Hepatocyte (in vitro differentiated cells): ENCODE data around the gene SCGB1C2. TPM values are rescaled to one million over a fixed set of nuclear protein-coding genes. Genes with fewer than 3 reads are reported as not detected.
A peak's percentile ranks its signal among the peaks of the same experiment; 100 is the strongest.
"Not testable (repeated sequence)": the region's sequence is repeated elsewhere in the genome, so short reads cannot be mapped to it uniquely, and the experiment has no call there.

Source experiments
- DNase-seq: peaks from one replicate; pipeline ENCODE4 v3.0.0-alpha.2; 2016; ENCODE audit warnings: low spot score
- H2AFZ ChIP-seq: fragments of 200-600 bp; sonication (generic); 2 replicates; pipeline ENCODE4 v1.6.0; 2016; ENCODE audit warnings: antibody characterized with exemption, mild to moderate bottlenecking
- H3K27ac ChIP-seq: fragments of 200-600 bp; sonication (generic); 2 replicates; pipeline ENCODE4 v1.5.1; 2016; ENCODE audit warnings: mild to moderate bottlenecking
- H3K27me3 ChIP-seq: fragments of 200-600 bp; sonication (generic); 2 replicates; pipeline ENCODE4 v1.6.1; 2016
- H3K36me3 ChIP-seq: fragments of 200-600 bp; sonication (generic); replicated peaks from 2 replicates; pipeline ENCODE4 v1.5.1; 2016; ENCODE audit warnings: low read depth; ENCODE audit not compliant: insufficient read depth
- H3K4me1 ChIP-seq: fragments of 200-600 bp; sonication (generic); 2 replicates; pipeline ENCODE4 v1.5.1; 2016; ENCODE audit warnings: mild to moderate bottlenecking, moderate library complexity; ENCODE audit not compliant: insufficient read depth
- H3K4me2 ChIP-seq: fragments of 200-600 bp; sonication (generic); 2 replicates; pipeline ENCODE4 v1.6.0; 2016
- H3K4me3 ChIP-seq: fragments of 200-600 bp; sonication (generic); 2 replicates; pipeline ENCODE4 v1.5.1; 2016; ENCODE audit warnings: mild to moderate bottlenecking
- H3K79me2 ChIP-seq: fragments of 200-600 bp; sonication (generic); 2 replicates; pipeline ENCODE4 v1.6.0; 2017; ENCODE audit warnings: mild to moderate bottlenecking
- H3K9me2 ChIP-seq: fragments of 200-600 bp; sonication (generic); replicated peaks from 2 replicates; pipeline ENCODE4 v1.6.0; 2017; ENCODE audit warnings: mild to moderate bottlenecking; ENCODE audit not compliant: insufficient read depth
- H3K9me3 ChIP-seq: fragments of 200-600 bp; sonication (generic); 2 replicates; pipeline ENCODE4 v1.5.1; 2016; ENCODE audit warnings: low read depth, mild to moderate bottlenecking
- H4K20me1 ChIP-seq: fragments of 200-600 bp; sonication (generic); 2 replicates; pipeline ENCODE4 v1.6.0; 2016; ENCODE audit warnings: mild to moderate bottlenecking; ENCODE audit not compliant: insufficient read depth, poor library complexity, severe bottlenecking
- CTCF ChIP-seq: fragments of 200-600 bp; sonication (generic); IDR thresholded peaks from 2 replicates; pipeline ENCODE4 v1.5.1; 2016; ENCODE audit warnings: antibody characterized with exemption, mild to moderate bottlenecking; ENCODE audit not compliant: poor library complexity
- WGBS: methylation state at CpG from one replicate; pipeline ENCODE4 v1.1.6; 2016; ENCODE audit warnings: low lambda C conversion rate; ENCODE audit errors: missing lambda C conversion rate; 5-methylcytosine and 5-hydroxymethylcytosine counted together
- polyA plus RNA-seq: library from polyadenylated mRNA; unstranded; fragments of >200 nt; fragmentation: Nextera tagmentation; extraction: Ambion mirVana; gene quantifications from 2 replicates; pipeline ENCODE4 v1.2.1, GENCODE V29; 2016
- total RNA-seq: library from RNA; depleted of rRNA; stranded (reverse); fragments of >200 nt; gene quantifications from 2 replicates; pipeline ENCODE4 v1.2.3, GENCODE V29; 2014

Gene SCGB1C2
- total RNA-seq (not detected in 2 replicates), polyA plus RNA-seq (not detected in 2 replicates)

GRCh38 chr17:137166-137807, at the start of gene SCGB1C2:
TSS of gene SCGB1C2 (plus strand) at chr17:137569. CDS start at chr17:137591, 22 bp downstream.
- H3K4me3 ChIP-seq, H3K4me1 ChIP-seq, H3K27me3 ChIP-seq, H3K9me3 ChIP-seq, H2AFZ ChIP-seq, H3K36me3 ChIP-seq, H3K27ac ChIP-seq, H3K79me2 ChIP-seq, H4K20me1 ChIP-seq, H3K4me2 ChIP-seq, DNase-seq, H3K9me2 ChIP-seq: not testable (repeated sequence)
- 73% methylated on average over 6 of the region's 16 CpGs for WGBS

- peak; percentile 1 for DNase-seq
- H3K9me3 ChIP-seq, H3K27ac ChIP-seq, H3K27me3 ChIP-seq, H3K79me2 ChIP-seq, H3K36me3 ChIP-seq, H3K9me2 ChIP-seq, H4K20me1 ChIP-seq, H3K4me1 ChIP-seq, H3K4me3 ChIP-seq, H2AFZ ChIP-seq, H3K4me2 ChIP-seq: not testable (repeated sequence)
- WGBS, result no CpG with 5 or more reads among the region's 5 CpGs
These were observed 24.3 kb upstream of the SCGB1C2 start for GRCh38 chr17:113111-113510.

GRCh38 chr17:118339-118917, 18.9 kb upstream of the SCGB1C2 start:
- H3K79me2 ChIP-seq, H3K4me1 ChIP-seq, H3K27ac ChIP-seq, H2AFZ ChIP-seq, H3K9me3 ChIP-seq, H3K27me3 ChIP-seq, H3K9me2 ChIP-seq, H3K4me2 ChIP-seq, H3K4me3 ChIP-seq, H3K36me3 ChIP-seq, H4K20me1 ChIP-seq: not testable (repeated sequence)
- WGBS, result 1% methylated on average over 7 of the region's 20 CpGs
- TF ChIP-seq CTCF, result peak; percentile 28
- DNase-seq, result peak; percentile 20

- H3K27ac ChIP-seq, H3K36me3 ChIP-seq, H3K79me2 ChIP-seq, H3K9me3 ChIP-seq, H4K20me1 ChIP-seq, H3K27me3 ChIP-seq, H3K4me3 ChIP-seq, H3K4me1 ChIP-seq, DNase-seq, H3K4me2 ChIP-seq, H3K9me2 ChIP-seq, H2AFZ ChIP-seq: not testable (repeated sequence)
- 64% methylated on average over 4 of the region's 40 CpGs for WGBS
These were observed 3.4 kb upstream of the SCGB1C2 start for GRCh38 chr17:133932-134331.

GRCh38 chr17:134332-134785, 3.0 kb upstream of the SCGB1C2 start:
- DNase-seq, H3K4me2 ChIP-seq: not testable (repeated sequence)
- 91% methylated on average over 11 of the region's 25 CpGs for WGBS

GRCh38 chr17:135022-135421, 2.3 kb upstream of the SCGB1C2 start:
- not testable (repeated sequence) for H3K4me2 ChIP-seq, H3K4me3 ChIP-seq, H2AFZ ChIP-seq, H3K9me2 ChIP-seq, H4K20me1 ChIP-seq, H3K9me3 ChIP-seq, H3K27ac ChIP-seq, H3K4me1 ChIP-seq, H3K36me3 ChIP-seq, H3K79me2 ChIP-seq, DNase-seq, H3K27me3 ChIP-seq
- 86% methylated on average over 6 of the region's 6 CpGs for WGBS

More at GRCh38 chr17:134332-134785, 3.0 kb upstream of the SCGB1C2 start:
- H3K9me2 ChIP-seq, H3K36me3 ChIP-seq, H2AFZ ChIP-seq, H3K4me3 ChIP-seq, H3K79me2 ChIP-seq, H3K27ac ChIP-seq, H4K20me1 ChIP-seq, H3K27me3 ChIP-seq, H3K4me1 ChIP-seq, H3K9me3 ChIP-seq: not testable (repeated sequence)

- not testable (repeated sequence) for DNase-seq, H3K4me3 ChIP-seq, H3K4me2 ChIP-seq, H3K79me2 ChIP-seq, H3K9me3 ChIP-seq, H4K20me1 ChIP-seq, H3K4me1 ChIP-seq, H3K27me3 ChIP-seq, H3K9me2 ChIP-seq, H3K36me3 ChIP-seq, H3K27ac ChIP-seq, H2AFZ ChIP-seq
- no CpG with 5 or more reads among the region's 1 CpG for WGBS
These were observed 1.5 kb upstream of the SCGB1C2 start for GRCh38 chr17:135895-136294.
